ENCODE measurements around the gene ZDHHC11. TPM values are rescaled to one million over a fixed set of nuclear protein-coding genes. Genes with fewer than 3 reads are reported as not detected.

ZDHHC11 gene, protein sequence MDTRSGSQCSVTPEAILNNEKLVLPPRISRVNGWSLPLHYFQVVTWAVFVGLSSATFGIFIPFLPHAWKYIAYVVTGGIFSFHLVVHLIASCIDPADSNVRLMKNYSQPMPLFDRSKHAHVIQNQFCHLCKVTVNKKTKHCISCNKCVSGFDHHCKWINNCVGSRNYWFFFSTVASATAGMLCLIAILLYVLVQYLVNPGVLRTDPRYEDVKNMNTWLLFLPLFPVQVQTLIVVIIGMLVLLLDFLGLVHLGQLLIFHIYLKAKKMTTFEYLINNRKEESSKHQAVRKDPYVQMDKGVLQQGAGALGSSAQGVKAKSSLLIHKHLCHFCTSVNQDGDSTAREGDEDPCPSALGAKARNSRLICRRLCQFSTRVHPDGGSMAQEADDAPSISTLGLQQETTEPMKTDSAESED
- 2.4 and 2.9 TPM in 2 replicates for total RNA-seq

DNA sequence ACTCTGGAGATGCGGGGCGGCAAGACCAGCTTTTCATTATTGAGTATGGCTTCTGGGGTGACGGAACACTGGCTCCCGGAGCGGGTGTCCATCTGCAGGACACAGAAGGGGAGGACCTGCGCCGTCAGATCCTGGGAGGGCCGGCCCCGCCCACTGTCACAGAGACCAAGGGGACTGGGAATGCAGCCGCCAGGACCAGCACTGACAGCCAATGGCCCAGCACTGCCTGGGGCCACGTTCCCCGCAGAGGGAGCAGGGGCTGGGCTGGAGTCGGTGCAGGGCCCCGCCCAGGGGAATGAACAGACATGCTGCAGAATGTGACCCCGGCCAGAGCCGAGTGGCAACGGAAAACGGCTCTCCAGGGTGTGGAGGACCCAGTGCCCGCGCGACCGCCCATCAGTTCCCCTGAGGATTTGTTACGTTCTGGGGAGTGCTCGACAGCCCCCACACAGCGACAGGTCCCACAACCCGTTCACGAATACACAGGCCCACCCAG lies at the start of gene ZDHHC11:
TSS of gene ZDHHC11 (minus strand) at position 476 of the 496 bp plus-strand sequence. CDS start at position 92, 384 bp downstream.

DNA sequence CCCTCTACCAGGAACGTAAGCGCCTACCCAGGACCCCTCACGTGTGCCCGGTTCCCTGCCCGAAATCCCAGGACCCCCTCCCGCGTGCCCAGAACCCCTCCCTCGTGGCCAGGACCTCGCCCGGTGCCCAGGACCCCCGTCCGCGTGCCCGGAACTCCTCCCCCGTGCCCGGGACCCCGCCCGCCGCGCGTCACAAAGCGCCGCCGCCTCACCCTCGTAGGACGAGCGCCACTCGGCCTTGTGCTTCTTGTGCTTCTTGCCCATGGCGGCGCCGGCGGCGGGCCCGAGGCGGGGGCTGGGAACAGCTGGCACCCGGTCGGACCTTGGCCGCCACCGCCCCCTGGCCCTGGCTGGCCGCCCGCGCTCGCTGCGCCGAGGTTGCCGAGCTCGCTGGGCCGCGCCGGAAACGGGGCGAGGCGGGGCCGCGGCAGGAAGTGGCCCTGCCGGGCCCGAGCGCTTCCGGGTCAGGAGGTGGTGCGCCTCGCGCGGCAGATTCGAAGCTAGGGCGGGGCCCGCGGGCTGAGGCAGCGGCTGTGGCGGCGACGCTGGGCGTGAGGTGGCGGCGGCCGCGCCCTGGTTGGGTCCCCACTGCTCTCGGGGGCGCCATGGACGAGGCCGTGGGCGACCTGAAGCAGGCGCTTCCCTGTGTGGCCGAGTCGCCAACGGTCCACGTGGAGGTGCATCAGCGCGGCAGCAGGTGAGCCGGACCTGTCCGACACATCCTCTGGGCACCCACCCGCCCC lies 41.8 kb upstream of the ZDHHC11 start, which contains the start of the genes BRD9 and TRIP13:
TSS of gene BRD9 (minus strand) at position 408 of the 743 bp plus-strand sequence. CDS start at position 264, 144 bp downstream.
TSS of gene TRIP13 (plus strand) at position 491 of the 743 bp plus-strand sequence. CDS start at position 606, 115 bp downstream.

DNA sequence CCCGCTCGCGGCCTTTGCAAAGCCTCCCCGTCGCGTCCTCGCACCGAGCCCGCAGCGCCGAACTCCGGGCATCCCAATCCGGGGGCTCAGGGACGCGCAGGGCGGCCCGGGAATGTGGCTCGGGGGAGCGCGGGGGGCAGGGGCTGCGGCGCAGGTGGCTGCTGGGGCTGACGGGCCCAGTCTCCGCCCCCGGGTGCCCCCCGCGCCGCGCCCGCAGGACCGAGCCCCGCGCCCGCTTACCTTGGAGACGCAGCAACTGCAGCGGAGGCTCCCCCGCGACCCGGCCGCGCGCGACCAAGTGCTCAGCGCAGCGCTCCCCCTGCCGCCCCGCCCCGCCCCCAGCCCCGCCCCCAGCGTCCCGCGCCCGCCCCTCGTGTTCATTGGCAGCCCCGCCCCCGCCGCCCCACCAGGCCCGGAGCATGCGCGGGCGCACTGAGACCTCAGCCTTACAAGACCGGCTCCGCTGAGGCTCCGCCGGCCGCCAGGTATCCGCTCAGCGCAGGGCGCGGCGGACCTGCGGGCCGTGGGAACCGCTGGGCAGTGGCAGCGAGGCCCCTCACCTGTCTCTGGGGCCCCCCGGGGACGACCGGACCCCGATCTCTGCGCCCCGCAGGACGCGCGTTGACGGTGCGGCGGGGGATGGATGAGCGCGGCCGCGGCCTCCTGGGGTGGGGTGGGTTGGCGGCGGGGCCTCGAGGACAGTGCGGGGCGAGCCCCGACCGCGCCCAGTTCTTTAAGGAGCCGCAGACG lies 66.2 kb downstream of the ZDHHC11 start, which contains the start of gene ZDHHC11B:
TSS of gene ZDHHC11B (minus strand) at position 302 of the 750 bp plus-strand sequence. CDS start 17,810 bp downstream, outside the sequence.

Other genes with a start within 250 kb of the ZDHHC11 start
- 1.5 and 10.6 TPM in 2 replicates for gene CEP72, start 238.6 kb downstream of the ZDHHC11 start, total RNA-seq
- under 0.01 and 0.14 TPM in 2 replicates for gene TPPP, start 157.6 kb downstream of the ZDHHC11 start, total RNA-seq
- gene ZDHHC11B, start 66.3 kb downstream of the ZDHHC11 start, total RNA-seq: 0.22 TPM in 1 of 2 replicates, not detected in the other
- 39.2 and 54.3 TPM in 2 replicates for gene BRD9, start 41.8 kb upstream of the ZDHHC11 start, total RNA-seq
- gene TRIP13, start 41.9 kb upstream of the ZDHHC11 start, total RNA-seq: 1.5 and 69.1 TPM in 2 replicates
- 15.9 and 52.7 TPM in 2 replicates for gene NKD2, start 157.8 kb upstream of the ZDHHC11 start, total RNA-seq